OCI-LY1 (cell line): ENCODE measurements around the gene FANCG.

ENCODE experiments used
- H2AFZ ChIP-seq: fragments of 200-600 bp; sonication (generic), shearing (Covaris generic); 2 replicates; pipeline ENCODE4 v1.6.0; 2014; ENCODE audit warnings: antibody characterized with exemption, mild to moderate bottlenecking, low read length
- H3F3A ChIP-seq: fragments of 200-600 bp; sonication (generic), shearing (Covaris generic); 2 replicates; pipeline ENCODE4 v1.6.0; 2014; ENCODE audit warnings: mild to moderate bottlenecking, antibody characterized with exemption, low read length, moderate library complexity; ENCODE audit not compliant: insufficient read depth
- H3K27ac ChIP-seq: fragments of 200-600 bp; sonication (generic); 2 replicates; pipeline ENCODE4 v1.5.1; 2014; ENCODE audit warnings: low read length, mixed run types, mild to moderate bottlenecking, low read depth; ENCODE audit not compliant: poor library complexity, severe bottlenecking
- H3K27me3 ChIP-seq: fragments of 200-600 bp; sonication (generic); 2 replicates; pipeline ENCODE4 v1.6.0; 2014; ENCODE audit warnings: antibody characterized with exemption, mild to moderate bottlenecking, low read length, moderate library complexity; ENCODE audit not compliant: insufficient read depth
- H3K36me3 ChIP-seq: fragments of 200-600 bp; sonication (generic); 2 replicates; pipeline ENCODE4 v1.6.1; 2014; ENCODE audit warnings: mild to moderate bottlenecking, antibody characterized with exemption, low read length, moderate library complexity, mixed read lengths; ENCODE audit not compliant: insufficient read depth
- H3K4me1 ChIP-seq: fragments of 200-600 bp; sonication (generic); 2 replicates; pipeline ENCODE4 v1.5.1; 2014; ENCODE audit warnings: mild to moderate bottlenecking, low read length, moderate library complexity; ENCODE audit not compliant: insufficient read depth, severe bottlenecking
- H3K4me2 ChIP-seq: fragments of 200-600 bp; sonication (generic), shearing (Covaris generic); 2 replicates; pipeline ENCODE4 v1.6.1; 2014; ENCODE audit warnings: low read length
- H3K4me3 ChIP-seq: fragments of 200-600 bp; sonication (generic); 2 replicates; pipeline ENCODE4 v1.5.1; 2014; ENCODE audit warnings: low read length, low read depth, mild to moderate bottlenecking, mixed read lengths; ENCODE audit not compliant: poor library complexity, severe bottlenecking
- H3K79me2 ChIP-seq: fragments of 200-600 bp; shearing (Covaris generic); 2 replicates; pipeline ENCODE4 v1.6.1; 2016; ENCODE audit warnings: mixed run types, low read length, mixed read lengths; ENCODE audit not compliant: insufficient read depth
- H3K9ac ChIP-seq: fragments of 200-600 bp; sonication (generic), shearing (Covaris generic); 2 replicates; pipeline ENCODE4 v1.6.1; 2014; ENCODE audit warnings: mild to moderate bottlenecking, low read length, mixed read lengths
- H3K9me2 ChIP-seq: fragments of 200-600 bp; sonication (generic), shearing (Covaris generic); 2 replicates; pipeline ENCODE4 v1.6.1; 2014; ENCODE audit warnings: low read depth, mild to moderate bottlenecking, low read length, mixed read lengths
- H3K9me3 ChIP-seq: fragments of 200-600 bp; shearing (Covaris generic); 2 replicates; pipeline ENCODE4 v1.6.1; 2014; ENCODE audit warnings: low read length, mixed read lengths
- H4K20me1 ChIP-seq: fragments of 200-600 bp; sonication (generic), shearing (Covaris generic); 2 replicates; pipeline ENCODE4 v1.6.0; 2016; ENCODE audit warnings: mild to moderate bottlenecking, low read length; ENCODE audit not compliant: insufficient read depth
- CTCF ChIP-seq: fragments of 200-600 bp; sonication (generic), shearing (Covaris generic); IDR thresholded peaks from 2 replicates; pipeline ENCODE4 v1.5.1; 2017; ENCODE audit warnings: mild to moderate bottlenecking, antibody characterized with exemption, low read length, moderate library complexity, mixed read lengths
- EZH2 ChIP-seq: fragments of 200-600 bp; sonication (generic), shearing (Covaris generic); IDR thresholded peaks from 2 replicates; pipeline ENCODE4 v1.8.0; 2017; ENCODE audit warnings: borderline replicate concordance, mixed run types, mild to moderate bottlenecking, antibody characterized with exemption, low read length, moderate library complexity, mixed read lengths

FANCG gene

GRCh38 chr9:35060548-35061207 lies 19.1 kb downstream of the FANCG start:
- Histone ChIP-seq H3F3A (0 out of 2 replicates have a peak, but pooled peaks cover 3% of the 10 kb centered on the region), H3K4me2 (no peak overlapping the region), H3K4me3 (no peak overlapping the region), H3K9me2 (no peaks in the 10 kb centered on the region), H3K79me2 (no peaks in the 10 kb centered on the region), H3K9ac (no peak overlapping the region), H3K4me1 (no peaks in the 10 kb centered on the region), H3K9me3 (no peaks in the 10 kb centered on the region), H3K27ac (no peak overlapping the region), H3K27me3 (no peaks in the 10 kb centered on the region), H4K20me1 (no peaks in the 10 kb centered on the region; the same call in 1 of the 2 replicates), H3K36me3 (peaks cover 100% of the 10 kb centered on the region), H2AFZ (no peak overlapping the region)
- no peak for TF ChIP-seq EZH2
- TF ChIP-seq CTCF = no peak

GRCh38 chr9:35059438-35059837 lies 20.3 kb downstream of the FANCG start:
- Histone ChIP-seq H3K79me2 (no peaks in the 10 kb centered on the region), H3K27ac (no peak overlapping the region), H3K36me3 (peaks cover 99% of the 10 kb centered on the region), H3K4me1 (no peaks in the 10 kb centered on the region), H3K27me3 (no peaks in the 10 kb centered on the region), H2AFZ (no peak overlapping the region), H3K9me3 (no peaks in the 10 kb centered on the region), H3F3A (0 out of 2 replicates have a peak, but pooled peaks cover 3% of the 10 kb centered on the region), H3K9ac (no peak overlapping the region), H4K20me1 (peaks cover 2% of the 10 kb centered on the region), H3K4me2 (no peak overlapping the region), H3K4me3 (no peak overlapping the region), H3K9me2 (no peaks in the 10 kb centered on the region)
- TF ChIP-seq EZH2 (no peak), CTCF (no peak)

GRCh38 chr9:35057271-35057620 lies 22.5 kb downstream of the FANCG start:
- H3K9me2 ChIP-seq = no peaks in the 10 kb centered on the region
- no peaks in the 10 kb centered on the region for H3K79me2 ChIP-seq
- no peaks in the 10 kb centered on the region for H3K27me3 ChIP-seq
- H3K4me3 ChIP-seq = no peak overlapping the region
- H3K9ac ChIP-seq = no peak overlapping the region
- no peaks in the 10 kb centered on the region for H3K9me3 ChIP-seq
- no peaks in the 10 kb centered on the region for H3K4me1 ChIP-seq
- 0 out of 2 replicates have a peak, but pooled peaks cover 3% of the 10 kb centered on the region for H3F3A ChIP-seq
- H4K20me1 ChIP-seq = peaks cover 2% of the 10 kb centered on the region; the same call in 1 of the 2 replicates
- H3K4me2 ChIP-seq = no peak overlapping the region
- H2AFZ ChIP-seq = no peak overlapping the region
- TF ChIP-seq EZH2 = no peak
- TF ChIP-seq CTCF = no peak
- H3K36me3 ChIP-seq = peaks cover 85% of the 10 kb centered on the region
- H3K27ac ChIP-seq = no peak overlapping the region
